K562 (cell line): ENCODE data around the gene SH3BP2. TPM values are rescaled to one million over a fixed set of nuclear protein-coding genes. Genes with fewer than 3 reads are reported as not detected.

Experiments
- ATAC-seq: fragments of 200-7000 bp; cut with Tn5 transposase; 3 replicates; pipeline ENCODE4 v1.9.1; 2020; ENCODE audit warnings: moderate library complexity
- BruUV-seq: library from RNA; stranded (reverse); fragments of 400-500 nt; replicated peaks from 2 replicates; lab custom pipeline; 2021; lab: Mats Ljungman, UMichigan
- CTCF ChIA-PET: fragments of 300-600 bp; formaldehyde crosslinking; extraction: SDS; loops from one replicate; lab custom pipeline; 2021; ENCODE audit warnings: low intra/inter-chr PET ratio; lab: Yijun Ruan, JAX
- POLR2A ChIA-PET: fragments of 300-600, 350-650 bp; sonication (Branson Sonifier 250); formaldehyde crosslinking; extraction: SDS; loops from one replicate; lab custom pipeline; 2021; ENCODE audit warnings: antibody characterized with exemption, inconsistent platforms; lab: Yijun Ruan, JAX
- DNase-seq, 4 experiments: peaks; one replicate each; pipeline versions ENCODE4 v3.0.0 to v3.0.0-alpha.2; 2011 to 2018; ENCODE audit warnings: low spot score in 3 of 4, mixed read lengths in 3 of 4; ENCODE audit errors: extremely low read depth in 1 of 4
- FAIRE-seq: peaks from 2 replicates; lab custom pipeline; 2011; peaks lifted over from hg19 to GRCh38; lab: Jason Lieb, UNC
- H2AFZ ChIP-seq: 2 replicates; pipeline ENCODE4 v1.6.0; 2011; ENCODE audit warnings: low read depth, low read length, control low read depth, inconsistent platforms
- H3K27ac ChIP-seq: fragments of 200-600 bp; 3 replicates; pipeline ENCODE4 v1.8.0; 2011; ENCODE audit warnings: low read depth, mild to moderate bottlenecking, control low read depth, inconsistent platforms, low read length, moderate library complexity, mixed read lengths; ENCODE audit errors: extremely low read depth
- H3K27me3 ChIP-seq, 2 experiments: fragments of 300-600 bp in 1 of 2; 2 replicates in 1 of 2; 3 replicates in 1 of 2; pipeline versions ENCODE4 v1.6.0 to v1.8.0; 2011; ENCODE audit warnings: inconsistent platforms in 2 of 2, low read length in 2 of 2, mild to moderate bottlenecking in 1 of 2, mixed read lengths in 1 of 2, moderate library complexity in 1 of 2; ENCODE audit not compliant: control insufficient read depth in 2 of 2, insufficient read depth in 2 of 2
- H3K36me3 ChIP-seq: fragments of 300-600 bp; 3 replicates; pipeline ENCODE4 v1.8.0; 2011; ENCODE audit warnings: mild to moderate bottlenecking, low read length, inconsistent platforms; ENCODE audit not compliant: control insufficient read depth, insufficient read depth
- H3K4me1 ChIP-seq, 2 experiments: fragments of 200-600 bp in 1 of 2; replicated peaks in 1 of 2; 2 replicates in 1 of 2; 3 replicates in 1 of 2; pipeline versions ENCODE4 v1.5.1 to v1.8.0; 2011; ENCODE audit warnings: inconsistent platforms in 2 of 2, low read length in 2 of 2, mild to moderate bottlenecking in 1 of 2, mixed read lengths in 1 of 2, moderate library complexity in 1 of 2; ENCODE audit not compliant: control insufficient read depth in 2 of 2, insufficient read depth in 2 of 2
- H3K4me2 ChIP-seq: 2 replicates; pipeline ENCODE4 v1.6.1; 2011; ENCODE audit warnings: low read length, control low read depth, inconsistent platforms, mixed read lengths; ENCODE audit not compliant: insufficient read depth
- H3K4me3 ChIP-seq: fragments of 200-600 bp; sonication (generic), shearing (Covaris generic); 2 replicates; pipeline ENCODE4 v1.5.1; 2016; ENCODE audit warnings: control low read depth, inconsistent platforms
- H3K79me2 ChIP-seq: fragments of 200-600 bp; 3 replicates; pipeline ENCODE4 v1.8.0; 2011; ENCODE audit warnings: low read length, inconsistent platforms; ENCODE audit not compliant: control insufficient read depth, insufficient read depth
- H3K9ac ChIP-seq, 2 experiments: 2 replicates each; pipeline versions ENCODE4 v1.6.0 to v1.6.1; 2011; ENCODE audit warnings: low read depth in 2 of 2, low read length in 2 of 2, control low read depth in 1 of 2, inconsistent platforms in 1 of 2, mild to moderate bottlenecking in 1 of 2, mixed read lengths in 1 of 2; ENCODE audit not compliant: insufficient read depth in 1 of 2
- H3K9me1 ChIP-seq: one replicate; pipeline ENCODE4 v1.6.0; 2011; ENCODE audit warnings: inconsistent platforms, mild to moderate bottlenecking, low read length, moderate library complexity; ENCODE audit not compliant: control insufficient read depth, insufficient read depth
- H3K9me3 ChIP-seq: replicated peaks from 2 replicates; pipeline ENCODE4 v1.5.1; 2011; ENCODE audit warnings: low read depth, low read length, inconsistent platforms; ENCODE audit not compliant: control insufficient read depth, insufficient read depth
- H4K20me1 ChIP-seq: replicated peaks from 2 replicates; pipeline ENCODE4 v1.6.1; 2011; ENCODE audit warnings: low read length, inconsistent platforms, mixed read lengths; ENCODE audit not compliant: control insufficient read depth, insufficient read depth
- ATF7 ChIP-seq: fragments of 450-650 bp; IDR thresholded peaks from 2 replicates; pipeline ENCODE4 v1.7.1; 2014; ENCODE audit warnings: mild to moderate bottlenecking, moderate library complexity
- CTBP1 ChIP-seq: fragments of 450-650 bp; IDR thresholded peaks from 2 replicates; pipeline ENCODE4 v1.6.1; 2016; ENCODE audit warnings: borderline replicate concordance
- FUS ChIP-seq: fragments of 200-400 bp; formaldehyde crosslinking; optimal IDR thresholded peaks from 2 replicates; pipeline ENCODE3; 2017; ENCODE audit warnings: low read depth, low read length
- HCFC1 ChIP-seq: IDR thresholded peaks from 2 replicates; pipeline ENCODE4 v1.6.1; 2012; ENCODE audit warnings: low read depth, low read length, improper control_type of control experiment
- HDAC3 ChIP-seq: fragments of 450-650 bp; IDR thresholded peaks from 2 replicates; pipeline ENCODE4 v1.6.1; 2018; ENCODE audit warnings: borderline replicate concordance, mild to moderate bottlenecking, moderate library complexity; ENCODE audit not compliant: partially characterized antibody
- HMGN3 ChIP-seq: IDR thresholded peaks from 2 replicates; pipeline ENCODE4 v1.6.1; 2011; ENCODE audit warnings: borderline replicate concordance, low read depth, mild to moderate bottlenecking, mixed read lengths, low read length; ENCODE audit not compliant: insufficient read length; ENCODE audit errors: extremely low read depth
- NR2F6 ChIP-seq: fragments of 450-650 bp; formaldehyde crosslinking; IDR thresholded peaks from 2 replicates; pipeline ENCODE4 v1.4.0; 2020; ENCODE audit warnings: mild to moderate bottlenecking
- NR3C1 ChIP-seq: sonication (generic); formaldehyde crosslinking; IDR thresholded peaks from 2 replicates; pipeline ENCODE4 v1.8.1; 2022; ENCODE audit warnings: missing genetic modification reagents
- POLR2B ChIP-seq: fragments of 450-650 bp; IDR thresholded peaks from 2 replicates; pipeline ENCODE4 v1.6.1; 2018; ENCODE audit warnings: low read depth; ENCODE audit not compliant: partially characterized antibody
- PYGO2 ChIP-seq: fragments of 450-650 bp; IDR thresholded peaks from 2 replicates; pipeline ENCODE4 v1.6.1; 2016; ENCODE audit warnings: mild to moderate bottlenecking, missing genetic modification characterization, moderate library complexity, missing compliant biosample characterization
- RBM17 ChIP-seq: fragments of 200-400 bp; formaldehyde crosslinking; IDR thresholded peaks from 2 replicates; pipeline ENCODE4 v1.6.1; 2017; ENCODE audit warnings: low read depth, mild to moderate bottlenecking, low read length, borderline replicate concordance
- RNF2 ChIP-seq: sonication (generic); IDR thresholded peaks from 2 replicates; pipeline ENCODE4 v1.6.1; 2016
- SMARCC2 ChIP-seq: fragments of 450-650 bp; IDR thresholded peaks from 2 replicates; pipeline ENCODE4 v1.6.1; 2017; ENCODE audit warnings: antibody characterized with exemption, moderate library complexity, mild to moderate bottlenecking, low read depth
- TCFL5 ChIP-seq: fragments of 250-450 bp; sonication (Bioruptor Pico); conservative IDR thresholded peaks from 2 replicates; pipeline ENCODE4 v1.6.1; 2021; ENCODE audit warnings: mild to moderate bottlenecking, moderate library complexity, matching md5 sums
- TFAM ChIP-seq: fragments of 250-450 bp; sonication (Bioruptor Pico); conservative IDR thresholded peaks from 2 replicates; pipeline ENCODE4 v1.5.0; 2021; ENCODE audit warnings: mild to moderate bottlenecking, moderate library complexity
- ZNF280A ChIP-seq: fragments of 450-650 bp; IDR thresholded peaks from 2 replicates; pipeline ENCODE4 v1.6.1; 2018; ENCODE audit warnings: mild to moderate bottlenecking, low read depth; ENCODE audit not compliant: partially characterized antibody
- ZNF408 ChIP-seq: fragments of 250-450 bp; sonication (Bioruptor Pico); IDR thresholded peaks from 2 replicates; pipeline ENCODE4 v1.4.0; 2020; ENCODE audit warnings: low read depth, mild to moderate bottlenecking, moderate library complexity
- WGBS: fragments of 100-300 bp; shearing (Covaris generic); methylation state at CpG from one replicate; pipeline ENCODE4 v1.1.6; 2016; ENCODE audit warnings: low coverage, mixed read lengths; ENCODE audit not compliant: insufficient coverage; ENCODE audit errors: missing lambda C conversion rate; 5-methylcytosine and 5-hydroxymethylcytosine counted together
- in situ Hi-C: fragments of 300-500 bp; cut with MboI; formaldehyde crosslinking; loops from 4 replicates; pipeline ENCODE4 v1.15.0; 2018; ENCODE audit warnings: inconsistent platforms, mixed read lengths
- intact Hi-C: fragments of 100-400 bp; cut with micrococcal nuclease; formaldehyde crosslinking; loops from 2 replicates; pipeline ENCODE4 v1.14.2; 2022
- polyA plus RNA-seq, 8 experiments: library from polyadenylated mRNA; depleted of rRNA in 4 of 8; stranded (reverse) in 5 of 8; unstranded in 3 of 8; fragments of >200 nt; fragmentation: Nextera tagmentation in 2 of 8; fragmentation: Illumina TruSeq in 1 of 8; extraction: Ambion mirVana in 2 of 8; extraction: Trizol in 1 of 8; gene quantifications; 2 replicates each; pipeline versions ENCODE4 v1.2.1 to v1.2.3, GENCODE V29; 2011 to 2014; ENCODE audit warnings: inconsistent platforms in 1 of 8, missing spikeins in 1 of 8
- total RNA-seq, 7 experiments: library from RNA; depleted of rRNA in 6 of 7; stranded (reverse); fragments of >200 nt in 6 of 7; fragmentation: Illumina TruSeq in 2 of 7; extraction: Trizol in 2 of 7; gene quantifications; 2 replicates each; pipeline versions ENCODE4 v1.2.1 to v1.2.3, GENCODE V29; 2011 to 2021; ENCODE audit warnings: low replicate concordance in 1 of 7

The SH3BP2 gene
- total and polyA plus RNA-seq, 9 of the 15 experiments (the other 6 are each of a cell fraction or from before 2014, with no cell fraction given) = 0.34 to 16.0 (median 5.1) TPM

- in situ Hi-C loops (no loop called here), intact Hi-C loops (no loop called here)
- no peak for DNase-seq
- BruUV-seq = TSS peak; percentile 36
- no peak overlapping the region for H3K9ac ChIP-seq
- POLR2A ChIA-PET = interaction anchor here (0.6 to 1.6 kb wide), 3 partner anchors 11 to 14 kb away, joined by 3 to 11 read pairs (median 3); no protein-coding TSS in a partner anchor
- peaks cover 32% of the 10 kb centered on the region for H3K79me2 ChIP-seq
- no peak for ATAC-seq
- H3K4me3 ChIP-seq = no peak overlapping the region
- no peak overlapping the region for H3K4me2 ChIP-seq
- no peaks in the 10 kb centered on the region for H3K4me1 ChIP-seq
- no peak overlapping the region for H2AFZ ChIP-seq
- peaks cover 4% of the 10 kb centered on the region; the same call in 1 of the 2 replicates for H4K20me1 ChIP-seq
- no peak overlapping the region for H3K27ac ChIP-seq
- FAIRE-seq = no peak
- H3K27me3 ChIP-seq = no peaks in the 10 kb centered on the region
- H3K36me3 ChIP-seq = peaks cover 51% of the 10 kb centered on the region
- WGBS = 77% methylated on average over 5 of the region's 5 CpGs
- H3K9me3 ChIP-seq = no peaks in the 10 kb centered on the region
- H3K9me1 ChIP-seq = no peaks in the 10 kb centered on the region
- CTCF ChIA-PET = no interaction called here
- no peak for TF ChIP-seq TCFL5
- no peak for TF ChIP-seq FUS
- no peak for TF ChIP-seq SMARCC2
- no peak for TF ChIP-seq CTBP1
- TF ChIP-seq HMGN3 = no peak
- TF ChIP-seq RBM17 = no peak
- TF ChIP-seq ZNF408 = no peak
- no peak for TF ChIP-seq RNF2
- TF ChIP-seq ATF7 = no peak
- no peak for TF ChIP-seq NR3C1 (CRISPR knock-in tag)
- TF ChIP-seq HDAC3 = no peak
- TF ChIP-seq HCFC1 = no peak
- TF ChIP-seq NR2F6 (CRISPR knock-in tag) = no peak
- TF ChIP-seq ZNF280A = no peak
- TF ChIP-seq POLR2B = no peak
- TF ChIP-seq PYGO2 (tag) = no peak
- TF ChIP-seq TFAM (CRISPR knock-in tag) = no peak
Measured at GRCh38 chr4:2878346-2878745, 85.5 kb downstream of the SH3BP2 start.
